DND-41 (cell line): ENCODE measurements around the gene LRIG3.
"Not testable (repeated sequence)": the region's sequence is repeated elsewhere in the genome, so short reads cannot be mapped to it uniquely, and the experiment has no call there.

Experiments used
- ATAC-seq: fragments of 200-7000 bp; cut with Tn5 transposase; 3 replicates; pipeline ENCODE4 v1.9.1; 2021; ENCODE audit warnings: low read depth; ENCODE audit not compliant: insufficient read depth
- DNase-seq: peaks from one replicate; pipeline ENCODE4 v3.0.0-alpha.2; 2020
- H2AFZ ChIP-seq: 2 replicates; pipeline ENCODE4 v1.6.0; 2012; ENCODE audit warnings: low read depth, low read length
- H3K27ac ChIP-seq: 2 replicates; pipeline ENCODE4 v1.5.1; 2012; ENCODE audit warnings: low read length, inconsistent platforms
- H3K27me3 ChIP-seq: fragments of 200-600 bp; sonication (generic); 2 replicates; pipeline ENCODE4 v1.6.0; 2012; ENCODE audit warnings: low read length, mild to moderate bottlenecking, inconsistent platforms; ENCODE audit not compliant: insufficient read depth, poor library complexity
- H3K36me3 ChIP-seq: 2 replicates; pipeline ENCODE4 v1.5.1; 2012; ENCODE audit warnings: low read length, inconsistent platforms; ENCODE audit not compliant: insufficient read depth
- H3K4me1 ChIP-seq: 2 replicates; pipeline ENCODE4 v1.5.1; 2012; ENCODE audit warnings: mild to moderate bottlenecking, low read length; ENCODE audit not compliant: insufficient read depth
- H3K4me2 ChIP-seq: 2 replicates; pipeline ENCODE4 v1.6.0; 2012; ENCODE audit warnings: mild to moderate bottlenecking, moderate library complexity, low read length, inconsistent platforms; ENCODE audit not compliant: insufficient read depth
- H3K4me3 ChIP-seq, 2 experiments: fragments of 200-600 bp in 1 of 2; shearing (Covaris generic) in 1 of 2; 2 replicates each; pipeline ENCODE4 v1.5.1; 2012 to 2016; ENCODE audit warnings: inconsistent platforms in 2 of 2, low read length in 2 of 2, mild to moderate bottlenecking in 2 of 2, low read depth in 1 of 2, moderate library complexity in 1 of 2
- H3K79me2 ChIP-seq: 2 replicates; pipeline ENCODE4 v1.6.0; 2012; ENCODE audit warnings: low read length, inconsistent platforms; ENCODE audit not compliant: insufficient read depth
- H3K9ac ChIP-seq: 2 replicates; pipeline ENCODE4 v1.6.0; 2012; ENCODE audit warnings: low read depth, mild to moderate bottlenecking, inconsistent platforms, low read length, moderate library complexity
- H3K9me3 ChIP-seq: 2 replicates; pipeline ENCODE4 v1.5.1; 2012; ENCODE audit warnings: low read length, moderate library complexity, mild to moderate bottlenecking, inconsistent platforms; ENCODE audit not compliant: insufficient read depth, severe bottlenecking
- H4K20me1 ChIP-seq: 2 replicates; pipeline ENCODE4 v1.6.0; 2012; ENCODE audit warnings: low read length; ENCODE audit not compliant: insufficient read depth
- EZH2 ChIP-seq: IDR thresholded peaks from 3 replicates; pipeline ENCODE4 v1.6.1; 2012; ENCODE audit warnings: borderline replicate concordance, low read depth, mild to moderate bottlenecking, moderate library complexity, low read length, inconsistent platforms; ENCODE audit not compliant: severe bottlenecking
- TF ChIP-seq, protein P1 (sequence below): IDR thresholded peaks from 2 replicates; pipeline ENCODE4 v1.5.1; 2012; ENCODE audit warnings: borderline replicate concordance, low read length, moderate library complexity, mild to moderate bottlenecking; ENCODE audit not compliant: poor library complexity, severe bottlenecking; ENCODE audit errors: extremely low read depth

LRIG3 gene

GRCh38 chr12:58906917-58907316, 13.4 kb downstream of the LRIG3 start:
- no peak for DNase-seq

DNA sequence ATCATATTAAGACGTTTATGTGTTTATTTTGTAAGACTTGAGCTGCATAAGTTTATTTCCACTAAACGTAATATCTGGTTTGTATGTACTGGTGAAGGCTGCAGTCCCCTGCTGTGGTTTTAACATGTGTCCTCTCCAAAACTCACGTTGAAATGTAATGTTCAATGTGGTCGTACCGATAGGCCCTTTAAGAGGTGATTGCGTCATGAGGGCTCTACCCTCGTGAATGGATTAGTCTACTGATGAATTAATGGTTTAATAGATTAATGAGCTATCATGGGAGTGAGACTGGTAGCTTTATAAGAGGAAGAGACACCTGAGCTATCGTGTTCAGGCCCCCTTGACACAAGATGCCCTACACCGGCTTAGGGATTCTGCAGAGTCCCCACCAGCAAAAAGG, 14.9 kb downstream of the LRIG3 start:
- no peaks in the 10 kb centered on the region for H3K4me1 ChIP-seq
- no peak overlapping the region for H3K27ac ChIP-seq
- no peaks in the 10 kb centered on the region for H4K20me1 ChIP-seq
- no peaks in the 10 kb centered on the region for H3K9me3 ChIP-seq
- no peak for TF ChIP-seq EZH2
- TF ChIP-seq, protein P1, sequence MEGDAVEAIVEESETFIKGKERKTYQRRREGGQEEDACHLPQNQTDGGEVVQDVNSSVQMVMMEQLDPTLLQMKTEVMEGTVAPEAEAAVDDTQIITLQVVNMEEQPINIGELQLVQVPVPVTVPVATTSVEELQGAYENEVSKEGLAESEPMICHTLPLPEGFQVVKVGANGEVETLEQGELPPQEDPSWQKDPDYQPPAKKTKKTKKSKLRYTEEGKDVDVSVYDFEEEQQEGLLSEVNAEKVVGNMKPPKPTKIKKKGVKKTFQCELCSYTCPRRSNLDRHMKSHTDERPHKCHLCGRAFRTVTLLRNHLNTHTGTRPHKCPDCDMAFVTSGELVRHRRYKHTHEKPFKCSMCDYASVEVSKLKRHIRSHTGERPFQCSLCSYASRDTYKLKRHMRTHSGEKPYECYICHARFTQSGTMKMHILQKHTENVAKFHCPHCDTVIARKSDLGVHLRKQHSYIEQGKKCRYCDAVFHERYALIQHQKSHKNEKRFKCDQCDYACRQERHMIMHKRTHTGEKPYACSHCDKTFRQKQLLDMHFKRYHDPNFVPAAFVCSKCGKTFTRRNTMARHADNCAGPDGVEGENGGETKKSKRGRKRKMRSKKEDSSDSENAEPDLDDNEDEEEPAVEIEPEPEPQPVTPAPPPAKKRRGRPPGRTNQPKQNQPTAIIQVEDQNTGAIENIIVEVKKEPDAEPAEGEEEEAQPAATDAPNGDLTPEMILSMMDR: no peak
- H3K4me3 ChIP-seq: no peak overlapping the region
- H3K36me3 ChIP-seq: no peaks in the 10 kb centered on the region
- H3K4me2 ChIP-seq: no peak overlapping the region
- ATAC-seq: no peak
- no peaks in the 10 kb centered on the region for H3K79me2 ChIP-seq
- H2AFZ ChIP-seq: no peak overlapping the region
- no peak overlapping the region for H3K9ac ChIP-seq
- no peaks in the 10 kb centered on the region for H3K27me3 ChIP-seq
- DNase-seq: no peak

More at GRCh38 chr12:58906917-58907316, 13.4 kb downstream of the LRIG3 start:
- no peak for TF ChIP-seq EZH2
- TF ChIP-seq, protein P1: no peak
- Histone ChIP-seq H3K4me3 (no peak overlapping the region), H3K9me3 (no peaks in the 10 kb centered on the region), H3K36me3 (no peaks in the 10 kb centered on the region), H3K9ac (no peak overlapping the region), H3K79me2 (no peaks in the 10 kb centered on the region), H2AFZ (no peak overlapping the region), H3K4me2 (no peak overlapping the region), H4K20me1 (no peaks in the 10 kb centered on the region), H3K27ac (no peak overlapping the region), H3K4me1 (no peaks in the 10 kb centered on the region), H3K27me3 (no peaks in the 10 kb centered on the region)
- ATAC-seq: no peak

GRCh38 chr12:58902726-58903125, 17.6 kb downstream of the LRIG3 start:
- H4K20me1 ChIP-seq, H3K4me3 ChIP-seq, ATAC-seq, H3K27me3 ChIP-seq, H3K27ac ChIP-seq, H3K36me3 ChIP-seq, H2AFZ ChIP-seq, H3K79me2 ChIP-seq, H3K4me2 ChIP-seq, H3K4me1 ChIP-seq, H3K9ac ChIP-seq, H3K9me3 ChIP-seq, DNase-seq: not testable (repeated sequence)

DNA sequence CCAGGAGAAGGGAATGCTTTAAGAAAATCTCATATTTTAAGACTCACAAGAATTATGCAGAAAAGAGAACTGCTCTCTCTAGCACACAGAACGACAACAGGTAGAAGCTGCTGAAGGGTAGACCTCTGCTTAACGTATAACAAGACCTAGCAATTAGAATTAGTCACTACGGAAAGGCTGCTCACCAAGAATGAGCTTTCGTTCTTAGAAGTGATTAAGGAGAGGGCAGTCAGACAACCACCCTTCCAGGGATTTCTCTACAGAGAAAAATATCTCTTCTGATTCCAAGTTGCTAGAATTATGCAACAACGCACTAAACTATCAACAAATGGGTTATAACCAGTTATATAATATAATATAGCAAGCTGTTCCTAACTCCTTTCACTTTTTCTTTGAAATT, 18.6 kb downstream of the LRIG3 start:
- H4K20me1 ChIP-seq: no peaks in the 10 kb centered on the region
- no peak overlapping the region for H3K4me2 ChIP-seq
- H3K27ac ChIP-seq: no peak overlapping the region
- no peaks in the 10 kb centered on the region for H3K79me2 ChIP-seq
- no peaks in the 10 kb centered on the region for H3K9me3 ChIP-seq
- H3K27me3 ChIP-seq: no peaks in the 10 kb centered on the region
- DNase-seq (no peak), ATAC-seq (no peak)
- H3K4me3 ChIP-seq: no peak overlapping the region
- H3K4me1 ChIP-seq: no peaks in the 10 kb centered on the region
- H2AFZ ChIP-seq: no peak overlapping the region
- no peaks in the 10 kb centered on the region for H3K36me3 ChIP-seq
- H3K9ac ChIP-seq: no peak overlapping the region
- TF ChIP-seq EZH2: no peak
- TF ChIP-seq, protein P1: no peak
